NCI-H446 treated with DMSO at 0.1 percent for 48 hours (cell line): Measurements from ENCODE around the gene MAP7D2.
A peak's percentile ranks its signal among the peaks of the same experiment; 100 is the strongest.
"Not testable (repeated sequence)": the region's sequence is repeated elsewhere in the genome, so short reads cannot be mapped to it uniquely, and the experiment has no call there.

Experiments used
- DNase-seq: peaks from one replicate; lab custom pipeline; 2025; lab: John Stamatoyannopoulos, UW

Gene MAP7D2

GRCh38 chrX:20116577-20117240 is at the start of gene MAP7D2:
TSS of gene MAP7D2 (minus strand) at chrX:20116907. CDS start at chrX:20116879, 28 bp downstream.
- no peak for DNase-seq

- DNase-seq, result not testable (repeated sequence)
These were observed 45.8 kb upstream of the MAP7D2 start for GRCh38 chrX:20162516-20162915.

GRCh38 chrX:20159797-20160385 is 43.2 kb upstream of the MAP7D2 start:
- DNase-seq, result no peak

- no peak for DNase-seq
These were observed 35.0 kb upstream of the MAP7D2 start for GRCh38 chrX:20151689-20152088.

- DNase-seq, result no peak
These were observed 32.6 kb upstream of the MAP7D2 start for GRCh38 chrX:20149326-20149725.

GRCh38 chrX:20147561-20147960 is 30.9 kb upstream of the MAP7D2 start:
- no peak for DNase-seq

GRCh38 chrX:20144491-20144890 is 27.8 kb upstream of the MAP7D2 start:
- no peak for DNase-seq

- DNase-seq, result no peak
These were observed 26.9 kb upstream of the MAP7D2 start for GRCh38 chrX:20143561-20143960.

GRCh38 chrX:20143111-20143510 is 26.4 kb upstream of the MAP7D2 start:
- no peak for DNase-seq

GRCh38 chrX:20141281-20142220 is 24.8 kb upstream of the MAP7D2 start, which contains the start of gene EIF1AX:
TSS of gene EIF1AX (minus strand) at chrX:20141838. CDS start at chrX:20141640, 198 bp downstream.
- peak; percentile 95 for DNase-seq

- DNase-seq, result no peak
These were observed 23.7 kb upstream of the MAP7D2 start for GRCh38 chrX:20140420-20140819.

- no peak for DNase-seq
These were observed 23.3 kb upstream of the MAP7D2 start for GRCh38 chrX:20139966-20140365.

GRCh38 chrX:20135944-20136343 is 19.2 kb upstream of the MAP7D2 start:
- no peak for DNase-seq

GRCh38 chrX:20132666-20133065 is 16.0 kb upstream of the MAP7D2 start:
- no peak for DNase-seq

- DNase-seq, result no peak
These were observed 13.7 kb upstream of the MAP7D2 start for GRCh38 chrX:20130357-20130756.

- no peak for DNase-seq
These were observed 12.8 kb upstream of the MAP7D2 start for GRCh38 chrX:20129547-20129946.

- DNase-seq, result no peak
These were observed 12.0 kb upstream of the MAP7D2 start for GRCh38 chrX:20128670-20129069.

- not testable (repeated sequence) for DNase-seq
These were observed 10.7 kb upstream of the MAP7D2 start for GRCh38 chrX:20127440-20127839.

GRCh38 chrX:20126833-20127232 is 10.1 kb upstream of the MAP7D2 start:
- DNase-seq, result not testable (repeated sequence)

- DNase-seq, result no peak
These were observed 8.3 kb upstream of the MAP7D2 start for GRCh38 chrX:20124964-20125363.

- no peak for DNase-seq
These were observed 1.5 kb upstream of the MAP7D2 start for GRCh38 chrX:20118065-20118824.

GRCh38 chrX:20116087-20116576 is 575 bp downstream of the MAP7D2 start:
- no peak for DNase-seq
